KOPT-K1 (cell line): Measurements from ENCODE around the gene CCDC43.
A peak's percentile ranks its signal among the peaks of the same experiment; 100 is the strongest.
"Not testable (repeated sequence)": the region's sequence is repeated elsewhere in the genome, so short reads cannot be mapped to it uniquely, and the experiment has no call there.

ENCODE experiments used
- H3K27ac ChIP-seq: fragments of 200-600 bp; sonication (generic); 2 replicates; pipeline ENCODE4 v1.5.1; 2016; ENCODE audit warnings: antibody characterized with exemption, mild to moderate bottlenecking, low read depth, low read length; ENCODE audit not compliant: poor library complexity, severe bottlenecking
- H3K36me3 ChIP-seq: fragments of 200-600 bp; sonication (generic); 2 replicates; pipeline ENCODE4 v1.5.1; 2017; ENCODE audit warnings: antibody characterized with exemption, mild to moderate bottlenecking, low read length, moderate library complexity; ENCODE audit not compliant: insufficient read depth
- H3K9me3 ChIP-seq: fragments of 200-600 bp; sonication (generic); 2 replicates; pipeline ENCODE4 v1.5.1; 2017; ENCODE audit warnings: antibody characterized with exemption, low read length, mild to moderate bottlenecking; ENCODE audit not compliant: insufficient read depth, poor library complexity, severe bottlenecking

Gene CCDC43

DNA sequence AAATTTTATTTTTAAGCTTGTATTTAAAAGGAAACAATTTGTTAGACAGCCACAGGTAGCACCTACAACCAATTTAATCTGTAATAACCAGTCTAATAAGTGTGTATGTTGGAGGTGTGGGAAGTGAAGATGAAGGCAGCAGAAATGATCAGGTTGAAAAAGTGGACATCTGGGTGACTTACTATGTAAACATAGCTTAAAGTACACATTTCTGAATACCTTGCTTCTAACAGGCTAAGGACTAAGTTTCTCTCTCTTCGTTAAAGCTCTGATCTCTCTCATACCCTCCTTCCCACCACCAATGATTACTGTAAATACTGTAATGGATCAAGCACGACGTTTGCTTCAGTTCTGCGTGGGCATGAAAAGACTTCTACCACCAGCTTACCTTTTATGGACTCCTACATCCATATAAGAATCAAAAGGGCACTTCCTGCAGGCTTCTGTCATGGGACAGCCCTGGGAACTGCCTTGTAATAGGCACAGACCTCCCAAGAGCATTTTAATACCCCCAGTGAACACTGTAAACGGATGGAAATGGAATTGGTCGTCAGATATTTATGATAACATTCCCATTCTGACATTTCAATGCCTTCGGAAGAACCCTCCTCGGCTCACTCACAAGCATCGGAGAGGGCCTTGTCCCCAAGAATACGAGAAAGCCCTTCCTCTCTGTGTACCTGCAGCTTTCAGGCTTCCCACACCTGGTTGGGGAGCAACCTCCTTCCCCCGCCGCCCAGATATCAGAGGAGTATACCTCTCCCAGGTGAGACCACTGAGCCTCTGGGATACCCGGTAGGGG is 700 bp downstream of the CCDC43 start:
- peaks cover 18% of the 10 kb centered on the region; the same call in 1 of the 2 replicates for H3K36me3 ChIP-seq
- H3K27ac ChIP-seq: peak overlapping the region; percentile 76
- no peaks in the 10 kb centered on the region for H3K9me3 ChIP-seq

DNA sequence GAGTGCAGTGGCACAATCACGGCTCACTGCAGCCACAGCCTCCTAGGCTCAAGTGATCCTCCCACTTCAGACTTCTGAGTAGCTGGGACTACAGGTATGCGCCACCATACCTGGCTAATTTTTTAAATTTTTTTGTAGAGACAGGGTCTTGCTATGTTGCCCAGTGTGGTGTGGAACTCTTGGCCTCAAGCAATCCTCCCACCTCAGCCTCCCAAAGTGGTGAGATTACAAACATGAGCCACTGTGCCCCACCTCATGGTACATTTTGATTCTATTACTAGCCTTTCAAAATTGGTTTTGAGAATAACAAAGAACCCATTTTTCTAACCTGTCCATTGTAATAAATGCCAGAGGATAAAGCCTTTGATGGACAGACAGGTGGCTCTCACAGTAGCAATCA is 1.4 kb downstream of the CCDC43 start:
- H3K27ac ChIP-seq: no peak overlapping the region
- H3K36me3 ChIP-seq: peaks cover 25% of the 10 kb centered on the region
- no peaks in the 10 kb centered on the region for H3K9me3 ChIP-seq

DNA sequence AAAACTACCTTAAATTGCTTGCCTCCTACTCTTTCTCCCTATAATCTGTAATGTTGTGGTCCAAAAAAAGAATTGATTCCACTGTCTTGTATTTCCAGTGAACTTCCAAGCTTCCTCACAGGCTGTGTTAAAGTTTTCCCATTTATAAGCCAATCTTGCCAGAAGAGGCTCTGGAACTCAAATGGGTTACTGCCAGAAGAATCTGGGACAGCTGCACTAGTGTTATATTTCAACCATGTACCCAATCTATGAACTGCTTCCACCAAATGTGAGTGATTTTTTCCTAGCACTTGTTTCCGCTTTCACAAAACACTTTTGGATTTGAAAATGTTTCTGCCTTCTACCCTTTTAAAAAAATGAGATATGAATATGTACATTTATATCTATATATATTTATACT is 1.8 kb downstream of the CCDC43 start:
- Histone ChIP-seq H3K36me3 (peaks cover 30% of the 10 kb centered on the region), H3K27ac (no peak overlapping the region), H3K9me3 (no peaks in the 10 kb centered on the region)

DNA sequence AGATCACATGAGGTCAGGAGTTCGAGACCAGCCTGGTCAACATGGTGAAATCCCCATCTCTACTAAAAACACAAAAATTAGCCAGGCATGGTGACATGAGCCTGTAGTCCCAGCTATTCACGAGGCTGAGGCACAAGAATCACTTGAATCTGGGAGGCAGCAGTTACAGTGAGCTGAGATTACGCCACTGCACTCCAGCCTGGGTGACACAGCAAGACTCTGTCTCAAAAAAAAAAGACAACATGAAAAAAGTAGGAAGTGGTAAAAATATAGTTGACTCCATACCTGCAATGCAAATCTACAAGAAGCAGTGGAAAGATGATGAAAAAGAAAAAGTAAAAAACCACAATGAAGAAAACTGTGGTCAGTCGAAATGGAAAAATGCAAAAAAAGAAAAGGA is 6.3 kb downstream of the CCDC43 start:
- H3K9me3 ChIP-seq, H3K27ac ChIP-seq: not testable (repeated sequence)
- peaks cover 66% of the 10 kb centered on the region for H3K36me3 ChIP-seq

DNA sequence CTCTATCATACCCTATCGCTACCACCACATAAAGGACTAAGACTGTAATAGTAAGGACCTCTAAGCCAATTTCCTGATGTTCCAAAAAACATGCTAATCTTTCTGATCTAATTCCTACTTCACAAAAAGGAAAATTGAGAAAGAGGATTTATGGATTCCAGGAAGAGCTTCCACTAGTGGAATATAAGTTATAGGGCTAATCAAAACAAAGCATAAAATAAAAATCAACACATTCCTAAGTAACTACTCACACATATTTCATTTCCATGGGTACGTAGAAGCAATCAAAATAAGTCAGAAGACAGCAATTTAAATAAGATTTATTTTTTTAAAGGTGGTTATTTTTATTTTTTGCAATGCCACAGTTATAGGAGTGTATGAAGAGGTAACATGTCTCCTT is 12.4 kb downstream of the CCDC43 start:
- H3K9me3 ChIP-seq: no peaks in the 10 kb centered on the region
- H3K36me3 ChIP-seq: peaks cover 37% of the 10 kb centered on the region
- no peak overlapping the region for H3K27ac ChIP-seq

DNA sequence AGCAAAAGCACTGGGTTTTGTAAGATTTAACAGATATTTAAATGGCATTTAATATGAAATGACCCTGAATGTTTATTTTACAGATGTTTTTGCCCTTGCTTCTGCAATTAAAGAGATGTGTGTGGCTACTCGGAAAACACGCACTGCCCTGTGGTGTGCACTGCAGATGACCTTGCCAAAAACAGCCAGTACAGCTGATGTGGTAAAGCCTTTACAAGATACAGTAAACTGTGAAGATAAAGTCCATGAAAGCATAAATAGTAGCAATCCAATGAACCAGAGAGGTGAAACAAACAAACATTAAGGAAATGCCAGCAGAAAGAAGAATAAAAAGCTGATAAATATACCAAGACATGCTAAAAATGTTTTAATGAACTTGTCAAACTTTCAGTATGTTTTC is 15.7 kb downstream of the CCDC43 start:
- Histone ChIP-seq H3K27ac (no peak overlapping the region), H3K36me3 (peaks cover 13% of the 10 kb centered on the region; the same call in 1 of the 2 replicates), H3K9me3 (no peaks in the 10 kb centered on the region)

DNA sequence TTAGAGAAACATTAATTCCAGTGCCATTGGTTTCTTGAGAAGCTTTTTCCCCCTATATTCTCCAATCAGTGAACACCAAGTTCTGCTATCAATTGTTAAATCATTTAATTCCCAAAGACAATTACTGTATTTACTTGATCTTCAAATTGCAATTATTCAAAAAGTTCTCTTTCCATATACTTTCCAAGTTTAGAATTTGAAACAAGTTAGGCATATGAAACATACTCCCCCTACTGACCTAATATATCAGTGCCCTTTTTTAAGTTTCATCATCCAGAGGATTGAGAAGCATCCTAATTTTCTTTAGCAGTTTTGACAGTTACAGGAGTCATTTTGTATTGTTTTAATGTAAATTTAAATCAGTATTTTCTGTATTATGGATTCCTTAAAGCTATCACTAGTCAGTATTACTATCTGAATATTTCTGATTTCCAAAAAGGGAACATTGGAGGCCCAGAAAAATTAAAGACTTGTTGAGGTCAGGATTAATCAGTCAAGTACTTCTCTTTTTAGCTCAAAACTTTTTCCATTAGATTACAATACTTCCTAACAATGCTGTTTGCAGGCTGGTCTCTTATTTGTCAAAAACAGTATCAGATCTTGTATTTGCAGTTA is 17.0 kb downstream of the CCDC43 start:
- Histone ChIP-seq H3K36me3 (0 out of 2 replicates have a peak, but pooled peaks cover 1% of the 10 kb centered on the region), H3K9me3 (no peaks in the 10 kb centered on the region), H3K27ac (no peak overlapping the region)

DNA sequence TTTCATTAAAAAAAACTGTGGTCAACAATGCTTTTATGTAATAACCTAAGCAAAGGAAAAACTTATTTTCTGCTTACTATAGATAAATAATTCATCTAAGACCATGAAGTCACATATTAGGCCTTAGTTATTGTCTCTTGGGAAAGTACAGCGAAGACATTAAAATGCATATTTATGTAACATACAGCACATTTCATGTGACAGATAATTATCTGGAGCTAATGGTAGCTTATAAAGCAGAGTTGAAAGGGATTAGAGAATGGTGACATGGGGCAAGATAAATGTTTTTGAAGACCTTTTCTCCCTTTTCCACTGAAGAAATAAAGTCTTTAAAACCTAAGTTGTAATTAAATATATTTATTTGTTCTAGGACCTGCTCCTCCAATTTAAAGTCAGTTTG is 23.6 kb downstream of the CCDC43 start:
- no peaks in the 10 kb centered on the region for H3K36me3 ChIP-seq
- no peaks in the 10 kb centered on the region for H3K9me3 ChIP-seq
- no peak overlapping the region for H3K27ac ChIP-seq

DNA sequence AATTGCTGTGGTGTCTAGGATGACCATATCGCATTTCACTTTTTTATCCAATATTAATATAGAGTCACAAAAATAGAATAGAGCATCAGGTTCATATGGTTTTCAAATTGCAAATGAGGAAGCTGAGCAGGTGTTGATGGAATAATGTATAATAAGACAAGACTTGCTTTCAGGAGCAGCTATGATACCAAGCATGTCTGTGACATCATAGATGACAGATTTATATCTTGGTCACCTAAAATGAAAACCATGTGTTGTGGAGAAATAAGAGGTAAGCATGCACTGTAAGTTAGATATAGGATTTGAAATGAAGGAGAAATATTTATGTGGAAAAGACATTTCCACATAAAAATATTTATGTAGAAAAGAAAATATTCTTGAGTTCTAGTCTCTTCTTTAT is 24.7 kb downstream of the CCDC43 start:
- Histone ChIP-seq H3K9me3 (no peaks in the 10 kb centered on the region), H3K27ac (no peak overlapping the region), H3K36me3 (no peaks in the 10 kb centered on the region)

DNA sequence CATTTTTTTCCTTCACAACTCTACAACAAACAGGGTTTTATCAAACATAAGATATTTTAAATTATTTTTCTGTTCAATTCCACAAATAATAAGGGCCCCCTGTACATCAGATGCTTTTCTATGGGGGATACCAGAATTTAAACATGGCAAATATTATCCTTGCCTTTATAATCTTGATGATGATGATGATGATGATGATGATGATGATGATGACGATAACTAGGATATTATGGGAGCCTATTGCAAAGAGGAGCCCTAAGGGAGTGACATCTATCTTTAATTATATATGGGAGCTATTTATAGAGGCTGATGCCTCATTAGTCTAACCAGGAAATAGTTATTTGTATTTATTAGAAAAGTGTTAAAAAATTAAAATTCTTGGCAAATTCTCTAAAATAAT is 26.5 kb downstream of the CCDC43 start:
- Histone ChIP-seq H3K36me3 (no peaks in the 10 kb centered on the region), H3K9me3 (no peaks in the 10 kb centered on the region), H3K27ac (no peak overlapping the region)

DNA sequence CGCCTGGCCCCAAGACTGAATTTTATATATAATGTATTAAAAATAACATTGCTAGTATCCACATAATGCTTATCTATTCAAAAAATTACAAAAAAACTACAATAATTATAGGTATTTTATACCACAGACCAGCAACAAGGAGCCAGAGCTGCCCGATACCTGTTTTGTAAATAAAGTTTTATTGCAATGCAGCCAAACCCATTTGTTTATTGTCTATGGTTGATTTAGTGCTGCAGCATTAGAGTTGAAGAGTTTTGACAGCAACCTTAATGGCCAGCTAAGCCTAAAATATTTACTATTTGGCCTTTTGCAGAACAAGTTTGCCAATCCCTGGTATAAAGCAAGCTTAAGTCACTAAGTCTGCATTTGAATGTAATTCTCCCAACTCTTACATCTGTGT is 27.7 kb downstream of the CCDC43 start:
- Histone ChIP-seq H3K27ac (no peak overlapping the region), H3K36me3 (no peaks in the 10 kb centered on the region), H3K9me3 (no peaks in the 10 kb centered on the region)

DNA sequence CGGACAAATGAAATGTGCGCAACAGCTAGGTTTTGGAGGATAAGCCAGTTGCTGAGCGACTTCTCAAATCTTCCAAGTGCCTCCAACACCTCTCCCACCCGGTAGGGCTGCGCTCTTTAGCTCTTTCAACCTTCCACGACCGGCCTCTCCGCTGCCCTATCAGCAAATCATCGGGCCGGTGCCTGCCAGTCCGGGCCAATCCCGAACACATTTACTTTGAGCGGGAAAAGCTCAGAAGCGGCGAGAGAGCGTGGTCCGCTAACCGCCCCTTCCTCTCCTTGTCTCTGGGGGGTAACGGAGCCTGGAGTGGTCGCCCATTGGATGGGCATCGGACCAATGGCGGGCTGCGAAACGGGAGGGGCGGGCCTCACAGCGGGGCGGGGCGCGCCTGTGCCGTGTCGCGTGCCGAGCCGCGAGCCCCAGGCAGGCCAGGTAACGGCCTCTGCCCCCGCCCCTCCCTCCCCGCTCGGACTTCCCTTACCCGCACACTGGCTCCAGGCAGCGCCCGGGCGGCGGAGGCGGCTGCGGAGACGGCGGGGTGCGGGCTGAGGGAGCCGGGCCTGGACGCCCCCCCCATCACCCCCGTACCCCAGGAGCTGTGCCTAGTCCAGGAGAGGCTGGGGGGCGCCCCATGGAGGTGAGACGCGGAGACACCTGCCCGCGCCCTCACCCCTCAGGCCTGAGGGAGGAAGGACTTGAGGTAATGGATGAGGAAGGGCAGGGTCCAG is 33.4 kb downstream of the CCDC43 start, which contains the start of gene MEIOC:
Gene MEIOC, plus strand, starts transcription at position 486 of the 728 bp plus-strand sequence. Its CDS starts 146 bp downstream, at position 632.
- Histone ChIP-seq H3K36me3 (no peaks in the 10 kb centered on the region), H3K9me3 (no peaks in the 10 kb centered on the region), H3K27ac (no peak within 1 kb of the TSS)

DNA sequence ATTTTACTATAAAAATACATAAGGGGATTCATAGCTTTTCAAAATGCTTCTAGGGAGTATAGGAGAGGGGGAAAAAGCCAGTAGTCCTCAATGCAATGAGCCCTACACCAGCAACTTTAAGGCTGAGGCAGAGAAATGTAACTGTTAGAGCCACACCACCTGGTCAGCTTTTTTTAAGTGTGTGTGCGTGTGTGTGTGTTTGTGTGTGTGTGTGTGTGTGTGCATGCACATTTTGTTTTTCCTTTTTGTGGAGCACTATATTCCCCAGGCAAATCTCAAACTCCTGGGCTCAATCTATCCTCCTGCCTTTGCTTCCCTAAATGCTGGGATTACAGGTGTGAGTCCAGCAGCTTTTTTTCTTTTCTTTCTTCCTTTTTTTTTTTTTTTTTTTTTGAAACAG is 35.6 kb downstream of the CCDC43 start:
- H3K36me3 ChIP-seq: no peaks in the 10 kb centered on the region
- no peaks in the 10 kb centered on the region for H3K9me3 ChIP-seq
- H3K27ac ChIP-seq: no peak overlapping the region

DNA sequence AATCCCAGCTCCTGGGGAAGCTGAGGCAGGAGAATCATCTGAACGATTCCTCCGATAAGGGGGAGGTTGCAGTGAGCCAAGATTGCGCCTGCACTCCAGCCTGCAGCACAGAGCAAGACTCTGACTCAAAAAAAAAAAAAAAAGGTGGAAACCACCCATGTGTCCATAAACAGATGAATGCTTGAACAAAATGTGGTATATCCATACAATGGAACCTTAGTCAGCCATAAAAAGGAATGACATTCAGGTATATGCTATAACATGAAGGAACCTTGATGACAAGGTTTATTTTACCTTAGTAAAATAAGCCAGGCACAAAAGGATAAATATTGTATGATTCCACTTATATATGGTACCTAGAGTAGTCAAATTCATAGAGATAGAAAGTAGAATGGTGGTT is 36.2 kb downstream of the CCDC43 start:
- no peak overlapping the region for H3K27ac ChIP-seq
- no peaks in the 10 kb centered on the region for H3K36me3 ChIP-seq
- no peaks in the 10 kb centered on the region for H3K9me3 ChIP-seq

DNA sequence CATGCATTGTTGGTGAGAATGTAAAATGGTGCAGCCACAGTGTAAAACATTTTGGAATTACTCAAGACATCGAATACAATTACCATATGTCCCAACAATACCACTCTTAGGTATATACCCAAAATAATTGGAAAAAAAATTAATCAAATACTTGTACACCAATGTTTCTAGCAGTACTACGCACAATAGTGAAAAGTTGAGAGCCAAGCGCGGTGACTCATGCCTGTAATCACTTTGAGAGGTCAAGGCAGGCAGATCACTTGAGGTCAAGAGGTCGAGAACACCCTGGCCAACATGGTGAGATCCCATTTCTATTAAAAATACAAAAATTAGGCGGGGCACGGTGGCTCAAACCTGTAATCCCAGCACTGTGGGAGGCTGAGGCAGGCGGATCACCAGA is 36.8 kb downstream of the CCDC43 start:
- H3K27ac ChIP-seq: no peak overlapping the region
- H3K36me3 ChIP-seq: no peaks in the 10 kb centered on the region
- no peaks in the 10 kb centered on the region for H3K9me3 ChIP-seq
